SK-N-SH treated with all-trans-retinoic acid at 6 μM for 48 hours (cell line): ENCODE measurements around the gene CTSF.

Experiments used
- BACH2 ChIP-seq: fragments of 250-450 bp; sonication (Bioruptor Pico); IDR thresholded peaks from 2 replicates; pipeline ENCODE4 v1.9.0; 2021; ENCODE audit warnings: mild to moderate bottlenecking, borderline replicate concordance
- RARB ChIP-seq: fragments of 250-450 bp; sonication (Bioruptor Pico); IDR thresholded peaks from 2 replicates; pipeline ENCODE4 v1.8.0; 2021; ENCODE audit warnings: mild to moderate bottlenecking, moderate library complexity
- SNAI2 ChIP-seq: fragments of 250-450 bp; sonication (Bioruptor Pico); IDR thresholded peaks from 2 replicates; pipeline ENCODE4 v1.5.0; 2020; ENCODE audit warnings: mild to moderate bottlenecking, moderate library complexity
- ZFP30 ChIP-seq: fragments of 450-650 bp; formaldehyde crosslinking; IDR thresholded peaks from 2 replicates; pipeline ENCODE4 v1.5.0; 2022; ENCODE audit warnings: mild to moderate bottlenecking, moderate library complexity
- ZNF565 ChIP-seq: fragments of 450-650 bp; formaldehyde crosslinking; conservative IDR thresholded peaks from 2 replicates; pipeline ENCODE4 v1.5.0; 2020; ENCODE audit warnings: low read depth, mild to moderate bottlenecking, moderate library complexity
- ZNF8 ChIP-seq: fragments of 450-650 bp; formaldehyde crosslinking; IDR thresholded peaks from 2 replicates; pipeline ENCODE4 v1.5.0; 2020; ENCODE audit warnings: mild to moderate bottlenecking, moderate library complexity
- TF ChIP-seq, protein P1 (sequence below): fragments of 250-450 bp; sonication (Bioruptor Pico); IDR thresholded peaks from 2 replicates; pipeline ENCODE4 v1.5.1; 2020; ENCODE audit warnings: low read depth, mild to moderate bottlenecking, moderate library complexity
- TF ChIP-seq, protein P2 (sequence below): fragments of 250-450 bp; sonication (Bioruptor Pico); IDR thresholded peaks from 2 replicates; pipeline ENCODE4 v1.8.0; 2021; ENCODE audit warnings: low read depth, mild to moderate bottlenecking, moderate library complexity, borderline replicate concordance

DNA sequence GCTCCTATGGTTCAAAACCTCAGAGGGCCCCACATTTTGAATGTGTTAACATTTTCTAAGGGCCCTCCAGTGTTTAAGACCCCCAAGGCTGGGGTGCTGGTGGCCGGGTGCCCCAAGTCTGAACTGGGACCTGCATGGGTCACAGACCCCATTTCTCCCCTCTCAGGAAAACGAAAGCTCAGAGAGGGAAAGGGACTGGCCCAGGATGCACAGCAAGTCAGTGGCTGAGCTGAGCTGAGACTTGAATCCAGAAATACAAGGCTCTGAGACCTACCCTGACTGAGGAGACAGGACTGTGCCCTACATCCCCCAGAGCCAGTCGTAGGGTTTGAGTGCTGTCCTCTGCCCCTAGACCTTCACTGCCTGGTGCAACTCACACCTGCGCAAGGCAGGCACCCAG is 17.5 kb downstream of the CTSF start:
- TF ChIP-seq ZNF565 (CRISPR knock-in tag) (no peak), RARB (CRISPR knock-in tag) (no peak), ZFP30 (CRISPR knock-in tag) (no peak), BACH2 (no peak), ZNF8 (CRISPR knock-in tag) (no peak), SNAI2 (no peak)
- TF ChIP-seq, protein P1, sequence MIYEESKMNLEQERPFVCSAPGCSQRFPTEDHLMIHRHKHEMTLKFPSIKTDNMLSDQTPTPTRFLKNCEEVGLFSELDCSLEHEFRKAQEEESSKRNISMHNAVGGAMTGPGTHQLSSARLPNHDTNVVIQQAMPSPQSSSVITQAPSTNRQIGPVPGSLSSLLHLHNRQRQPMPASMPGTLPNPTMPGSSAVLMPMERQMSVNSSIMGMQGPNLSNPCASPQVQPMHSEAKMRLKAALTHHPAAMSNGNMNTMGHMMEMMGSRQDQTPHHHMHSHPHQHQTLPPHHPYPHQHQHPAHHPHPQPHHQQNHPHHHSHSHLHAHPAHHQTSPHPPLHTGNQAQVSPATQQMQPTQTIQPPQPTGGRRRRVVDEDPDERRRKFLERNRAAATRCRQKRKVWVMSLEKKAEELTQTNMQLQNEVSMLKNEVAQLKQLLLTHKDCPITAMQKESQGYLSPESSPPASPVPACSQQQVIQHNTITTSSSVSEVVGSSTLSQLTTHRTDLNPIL (CRISPR knock-in tag): no peak
- TF ChIP-seq, protein P2, sequence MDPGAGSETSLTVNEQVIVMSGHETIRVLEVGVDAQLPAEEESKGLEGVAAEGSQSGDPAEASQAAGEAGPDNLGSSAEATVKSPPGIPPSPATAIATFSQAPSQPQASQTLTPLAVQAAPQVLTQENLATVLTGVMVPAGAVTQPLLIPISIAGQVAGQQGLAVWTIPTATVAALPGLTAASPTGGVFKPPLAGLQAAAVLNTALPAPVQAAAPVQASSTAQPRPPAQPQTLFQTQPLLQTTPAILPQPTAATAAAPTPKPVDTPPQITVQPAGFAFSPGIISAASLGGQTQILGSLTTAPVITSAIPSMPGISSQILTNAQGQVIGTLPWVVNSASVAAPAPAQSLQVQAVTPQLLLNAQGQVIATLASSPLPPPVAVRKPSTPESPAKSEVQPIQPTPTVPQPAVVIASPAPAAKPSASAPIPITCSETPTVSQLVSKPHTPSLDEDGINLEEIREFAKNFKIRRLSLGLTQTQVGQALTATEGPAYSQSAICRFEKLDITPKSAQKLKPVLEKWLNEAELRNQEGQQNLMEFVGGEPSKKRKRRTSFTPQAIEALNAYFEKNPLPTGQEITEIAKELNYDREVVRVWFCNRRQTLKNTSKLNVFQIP (CRISPR knock-in tag): no peak
